Myocyte (in vitro differentiated cells): ENCODE results near the gene ATP9A. TPM values are rescaled to one million over a fixed set of nuclear protein-coding genes. Genes with fewer than 3 reads are reported as not detected.
A peak's percentile ranks its signal among the peaks of the same experiment; 100 is the strongest.
"Not testable (repeated sequence)": the region's sequence is repeated elsewhere in the genome, so short reads cannot be mapped to it uniquely, and the experiment has no call there.

Experiments used
- DNase-seq: peaks from one replicate; pipeline ENCODE4 v3.0.0-alpha.2; 2012; ENCODE audit warnings: low read depth
- total RNA-seq: library from RNA; depleted of rRNA; stranded (reverse); fragments of >200 nt; gene quantifications from 2 replicates; pipeline ENCODE4 v1.2.3, GENCODE V29; 2014

Gene ATP9A
- total RNA-seq, 1 donor from 2014 or later: 13.3 TPM

DNA sequence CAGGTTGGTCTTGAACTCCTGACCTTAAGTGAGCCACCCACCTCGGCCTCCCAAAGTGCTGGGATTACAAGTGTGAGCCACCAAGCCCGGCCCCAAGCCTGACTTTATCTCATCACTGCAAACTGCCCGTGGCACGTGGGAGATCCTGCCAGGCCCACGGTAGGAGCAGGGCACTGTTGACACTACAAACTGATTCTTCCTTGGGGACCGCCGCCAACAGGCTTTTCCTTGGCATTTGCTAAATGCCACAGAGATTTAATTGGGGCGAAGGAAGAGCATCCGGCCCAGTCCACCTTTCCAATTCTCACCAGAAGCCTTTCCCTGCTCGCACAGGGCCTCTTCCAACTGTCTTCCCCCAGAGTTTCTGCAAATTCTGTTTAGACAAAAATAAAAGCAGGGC, 11.0 kb downstream of the ATP9A start:
- DNase-seq: no peak

DNA sequence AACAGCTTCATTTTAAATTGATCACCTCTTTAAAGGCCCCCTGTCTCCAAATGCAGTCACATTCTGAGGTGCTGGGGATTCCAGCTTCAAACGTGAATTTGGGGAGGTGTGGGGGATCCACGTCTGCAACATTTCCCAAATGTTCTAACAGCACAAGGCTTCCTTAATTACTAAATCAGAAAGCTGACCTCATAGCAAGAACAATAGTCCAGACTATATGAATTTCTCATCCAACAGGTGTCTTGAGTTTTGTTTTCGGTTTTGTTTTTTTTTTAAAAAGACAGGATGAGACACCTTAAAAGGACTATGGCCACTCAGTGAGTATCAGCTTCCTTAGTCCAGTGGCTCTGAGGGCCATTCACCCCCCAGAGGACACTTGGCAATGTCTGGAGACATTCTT, 11.5 kb downstream of the ATP9A start:
- DNase-seq: no peak

DNA sequence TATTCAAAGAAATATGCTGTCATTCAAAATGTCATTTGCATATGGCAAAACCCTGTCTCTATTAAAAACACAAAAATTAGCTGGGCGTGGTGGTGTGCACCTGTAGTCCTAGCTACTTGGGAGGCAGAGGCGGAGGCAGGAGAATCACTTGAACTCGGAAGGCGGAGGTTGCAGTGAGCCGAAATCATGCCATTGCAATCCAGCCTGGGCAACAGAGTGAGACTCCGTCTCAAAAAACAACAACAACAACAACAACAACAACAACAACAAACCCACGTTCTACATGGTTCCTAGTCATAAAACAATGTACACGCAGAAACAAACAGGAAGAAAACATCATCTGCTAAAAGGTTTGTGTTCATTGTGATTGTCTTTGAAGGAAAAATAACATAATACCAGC, 15.0 kb downstream of the ATP9A start:
- DNase-seq: not testable (repeated sequence)

DNA sequence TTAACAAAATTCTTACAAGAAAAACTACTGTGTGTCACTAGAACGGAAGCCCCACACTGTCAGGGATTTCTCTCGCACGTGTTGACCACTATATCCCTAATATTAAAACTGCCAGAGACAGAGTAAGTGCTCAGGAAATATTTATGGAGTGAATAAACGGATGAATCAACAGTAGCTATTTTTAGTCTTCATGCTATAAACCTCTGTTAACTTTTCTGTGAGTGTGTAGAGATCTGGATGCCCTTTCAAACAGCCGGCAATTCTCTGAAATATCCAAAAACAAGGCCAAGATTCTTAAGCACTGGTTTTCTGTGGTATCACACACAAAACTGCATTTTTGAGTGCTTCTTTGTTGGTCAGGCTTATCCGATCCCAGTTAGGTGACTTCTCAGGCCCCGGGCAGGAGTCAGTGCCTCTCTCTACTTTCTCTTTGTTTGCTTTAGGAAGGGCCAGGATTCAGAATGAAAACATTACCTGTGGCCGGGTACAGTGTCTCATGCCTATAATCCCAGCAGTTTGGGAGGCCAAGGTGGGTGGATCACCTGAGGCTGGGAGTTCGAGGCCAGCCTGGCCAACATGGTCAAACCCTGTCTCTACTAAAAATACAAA, 15.7 kb downstream of the ATP9A start:
- DNase-seq: peak; percentile 68

DNA sequence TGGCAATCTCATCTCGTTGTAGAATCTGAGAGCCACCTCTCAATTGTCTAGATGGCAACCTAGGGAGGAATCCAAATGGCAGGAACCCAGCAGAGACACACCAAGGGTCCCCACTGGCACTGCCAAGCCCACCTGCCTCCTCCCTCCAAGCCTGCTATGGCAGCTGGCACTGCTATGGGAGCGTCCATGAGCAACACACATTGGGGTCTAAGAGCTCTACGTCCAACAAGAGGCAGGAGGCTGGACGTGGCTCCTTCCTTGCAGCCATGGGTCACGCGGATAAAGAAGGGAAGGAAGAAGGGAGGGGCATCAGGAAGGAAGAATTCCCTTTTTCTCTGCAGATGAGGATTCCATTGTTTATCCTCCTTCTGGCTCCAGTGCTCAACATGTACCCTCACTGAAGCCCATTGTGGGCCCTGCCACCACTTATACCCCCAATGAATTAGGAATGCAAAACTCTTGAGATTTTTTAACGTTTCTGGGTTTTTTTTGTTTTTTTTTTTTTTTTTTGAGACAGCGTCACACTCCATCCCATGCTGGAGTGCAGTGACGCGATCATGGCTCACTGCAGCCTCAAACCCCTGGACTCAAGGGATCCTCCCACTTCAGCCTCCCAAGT, 17.3 kb downstream of the ATP9A start:
- DNase-seq: no peak

DNA sequence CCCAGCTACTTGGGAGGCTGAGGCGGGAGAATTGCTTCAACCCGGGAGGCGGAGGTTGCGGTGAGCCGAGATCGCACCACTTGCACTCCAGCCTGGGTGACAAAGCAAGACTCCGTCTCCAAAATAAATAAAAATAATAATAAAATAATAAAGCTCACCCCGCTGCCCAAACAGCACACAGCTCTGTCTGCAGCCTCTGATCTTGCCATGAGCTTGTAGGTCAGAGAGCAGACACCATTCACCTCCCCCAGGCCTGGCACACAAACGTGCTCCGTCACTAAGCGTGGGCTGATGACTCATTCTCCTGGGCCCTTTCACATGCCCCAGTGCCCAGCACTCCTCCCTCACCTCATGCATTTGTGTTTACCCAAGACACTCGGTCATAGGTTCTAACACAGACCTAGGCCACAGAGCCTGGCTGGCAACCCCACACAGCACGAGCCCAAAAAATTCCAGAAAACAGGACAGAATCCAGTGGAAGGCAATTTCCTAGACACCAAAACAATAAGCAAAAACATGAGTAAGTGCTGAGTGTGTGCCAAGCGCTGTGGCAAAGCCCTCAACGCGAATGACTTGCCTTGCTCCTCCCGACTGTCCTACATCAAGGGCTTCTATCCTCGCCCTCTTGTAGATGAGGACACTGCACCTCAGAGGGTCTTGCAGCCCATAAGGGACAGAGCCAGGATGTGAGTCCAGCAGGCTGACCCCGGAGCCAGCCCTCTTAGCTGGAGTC, 18.0 kb downstream of the ATP9A start:
- peak; percentile 79 for DNase-seq

DNA sequence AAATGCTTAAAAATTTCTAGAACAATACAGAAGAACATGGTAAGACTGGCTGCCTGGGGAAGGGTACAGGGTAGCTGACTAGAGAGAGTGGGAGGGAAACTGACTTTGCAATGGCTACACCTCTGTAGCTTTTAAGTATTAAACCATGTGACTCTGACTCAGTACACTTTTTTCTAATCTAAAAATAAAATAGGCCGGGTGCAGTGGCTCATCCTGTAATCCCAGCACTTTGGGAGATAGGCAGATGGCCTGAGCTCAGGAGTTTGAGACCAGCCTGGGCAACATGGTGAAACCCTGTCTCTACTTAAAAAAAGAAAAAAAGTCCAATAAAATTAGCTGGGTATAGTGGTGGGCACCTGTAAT, 18.5 kb downstream of the ATP9A start:
- DNase-seq: peak; percentile 50

DNA sequence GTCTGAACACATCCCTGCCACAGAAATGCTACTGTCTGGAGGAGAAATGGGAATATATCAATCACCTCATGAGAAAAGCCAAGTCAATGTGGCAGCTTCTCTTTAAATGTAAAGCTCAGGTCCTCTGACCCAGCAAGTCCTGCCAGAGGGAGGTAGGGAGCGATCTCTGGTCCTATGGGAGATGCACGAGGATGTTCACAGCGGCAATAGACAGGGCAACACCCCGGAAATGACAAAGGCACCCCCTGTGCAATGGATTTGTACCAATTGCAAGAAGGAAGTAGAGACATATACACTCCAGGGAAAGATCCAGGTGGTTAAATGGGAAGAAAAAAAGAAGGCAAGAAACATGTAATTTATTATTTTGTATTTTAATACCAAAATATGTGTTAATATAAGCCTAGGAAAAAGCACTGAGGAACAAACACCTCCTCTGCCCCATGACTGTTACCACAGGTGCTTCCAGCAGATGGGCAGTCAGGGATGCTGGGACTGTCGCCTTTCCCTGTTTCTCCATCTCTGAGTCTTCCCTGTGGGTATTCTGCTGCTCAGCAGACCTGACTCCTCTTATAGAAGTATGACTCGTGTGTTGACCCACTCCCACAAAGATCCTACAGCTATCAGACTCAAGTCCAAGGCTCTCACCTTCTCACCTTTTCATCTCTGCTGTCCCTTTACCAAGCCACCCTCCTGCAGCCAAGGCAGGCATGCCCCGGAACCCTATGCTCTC, 20.8 kb downstream of the ATP9A start:
- no peak for DNase-seq

DNA sequence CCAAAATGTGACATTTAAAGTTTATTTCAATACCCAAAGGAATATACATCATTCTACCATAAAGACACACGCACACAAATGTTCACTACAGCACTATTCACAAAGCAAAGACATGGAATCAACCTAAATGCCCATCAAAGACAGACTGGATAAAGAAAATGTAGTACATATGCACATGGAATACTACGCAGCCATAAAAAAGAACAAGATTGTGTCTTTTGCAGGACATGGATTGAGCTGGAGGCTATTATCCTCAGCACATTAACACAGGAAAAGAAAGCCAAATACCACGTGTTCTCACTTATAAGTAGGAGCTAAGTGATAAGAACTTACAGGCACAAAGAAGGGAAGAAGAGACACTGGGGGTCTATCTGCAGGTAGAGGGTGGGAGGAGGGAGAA, 22.4 kb downstream of the ATP9A start:
- no peak for DNase-seq

DNA sequence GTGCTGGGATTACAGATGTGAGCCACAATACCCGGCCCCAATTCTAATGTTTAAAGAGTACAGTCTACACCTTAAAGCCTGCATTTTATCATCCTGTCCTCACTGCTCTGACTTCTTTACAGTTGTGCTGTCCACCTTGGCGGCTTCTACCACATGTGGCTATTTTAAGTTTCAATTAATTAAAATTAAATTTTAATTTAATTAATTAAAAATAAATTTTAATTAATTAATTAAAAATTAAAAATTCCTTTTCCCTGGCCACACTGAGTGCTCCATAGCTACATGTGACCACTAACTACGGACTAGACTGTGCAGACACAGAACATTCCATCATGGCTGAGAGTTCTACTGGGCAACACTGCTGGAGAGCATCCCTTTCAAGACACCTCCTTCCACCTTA, 27.4 kb downstream of the ATP9A start:
- DNase-seq: no peak

DNA sequence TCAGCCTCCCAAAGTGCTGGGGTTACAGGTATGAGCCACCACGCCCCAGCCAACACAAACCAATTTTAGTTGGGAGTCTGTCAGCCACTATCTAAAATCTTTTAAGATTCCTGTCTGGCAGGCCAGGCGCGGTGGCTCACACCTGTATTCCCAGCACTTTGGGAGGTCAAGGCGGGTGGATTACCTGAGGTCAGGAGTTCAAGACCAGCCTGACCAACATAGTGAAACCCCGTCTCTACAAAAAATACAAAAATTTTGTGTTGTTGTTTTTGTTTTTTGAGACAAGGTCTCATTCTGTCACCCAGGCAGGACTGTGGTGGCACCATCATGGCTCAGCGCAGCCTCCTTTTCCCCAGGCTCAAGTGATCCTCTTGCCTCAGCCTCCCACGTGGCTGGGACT, 27.9 kb downstream of the ATP9A start:
- not testable (repeated sequence) for DNase-seq

DNA sequence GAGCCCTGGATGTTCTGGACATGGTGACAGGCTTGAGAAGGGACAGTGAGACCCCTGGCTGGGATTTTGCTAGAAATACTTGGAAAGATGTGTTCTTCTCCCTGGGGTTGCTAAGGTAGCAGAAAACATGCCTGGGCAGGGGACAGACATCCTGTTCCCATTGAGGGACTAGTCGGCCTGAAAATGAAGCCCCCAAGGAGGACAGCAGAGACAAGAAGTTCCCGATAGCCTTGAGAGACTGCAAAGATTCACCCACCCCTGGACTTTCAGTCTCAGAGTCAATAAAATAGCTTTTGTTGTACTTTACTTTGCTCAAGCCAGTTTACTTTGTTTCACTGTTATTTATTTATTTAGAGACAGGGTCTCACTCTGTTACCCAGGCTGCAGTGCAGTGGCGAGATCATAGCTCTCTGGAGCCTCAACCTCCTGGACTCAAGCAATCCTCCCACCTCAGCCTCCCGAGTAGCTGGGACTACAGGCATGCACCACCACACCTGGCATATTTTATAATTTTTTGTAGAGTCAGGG, 28.4 kb downstream of the ATP9A start:
- DNase-seq: no peak

DNA sequence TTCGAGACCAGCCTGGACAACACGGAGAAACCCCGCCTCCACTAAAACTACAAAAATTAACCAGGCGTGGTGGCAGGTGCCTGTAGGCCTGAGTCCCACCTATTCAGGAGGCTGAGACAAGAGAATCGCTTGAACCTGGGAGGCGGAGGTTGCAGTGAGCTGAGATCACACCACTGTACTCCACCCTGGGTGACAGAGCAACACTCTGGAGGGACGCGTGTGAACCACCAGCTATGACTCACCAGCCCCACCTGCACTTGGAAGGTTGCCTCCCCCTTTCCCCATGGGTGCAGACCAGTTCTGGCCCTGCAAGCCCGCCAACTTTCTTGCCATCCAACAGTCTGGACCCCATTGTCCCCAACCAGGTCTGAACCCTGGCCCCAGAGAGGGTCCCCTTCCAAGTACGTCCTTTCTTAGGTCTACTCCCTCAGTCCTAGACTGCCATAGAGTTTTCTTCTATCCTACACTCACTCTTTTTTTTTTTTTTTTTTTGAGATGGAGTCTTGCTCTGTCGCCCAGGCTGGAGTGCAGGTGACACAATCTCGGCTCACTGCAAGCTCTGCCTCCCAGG, 29.2 kb downstream of the ATP9A start:
- no peak for DNase-seq

DNA sequence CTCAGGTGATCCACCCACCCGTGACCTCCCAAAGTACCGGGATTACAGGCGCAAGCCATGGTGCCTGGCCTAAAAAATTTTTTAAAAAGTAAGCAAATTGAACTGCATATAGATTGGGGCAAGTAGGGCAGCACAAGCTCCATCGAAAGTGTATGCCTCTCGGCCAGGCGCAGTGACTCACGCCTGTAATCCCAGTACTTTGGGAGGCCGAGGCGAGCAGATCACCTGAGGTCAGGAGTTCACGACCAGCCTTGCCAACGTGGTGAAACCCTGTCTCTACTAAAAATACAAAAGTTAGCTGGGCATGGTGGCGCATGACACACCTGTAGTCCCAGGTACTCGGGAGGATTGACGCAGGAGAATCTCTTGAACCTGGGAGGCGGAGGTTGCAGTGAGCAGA, 29.9 kb downstream of the ATP9A start:
- DNase-seq: not testable (repeated sequence)

DNA sequence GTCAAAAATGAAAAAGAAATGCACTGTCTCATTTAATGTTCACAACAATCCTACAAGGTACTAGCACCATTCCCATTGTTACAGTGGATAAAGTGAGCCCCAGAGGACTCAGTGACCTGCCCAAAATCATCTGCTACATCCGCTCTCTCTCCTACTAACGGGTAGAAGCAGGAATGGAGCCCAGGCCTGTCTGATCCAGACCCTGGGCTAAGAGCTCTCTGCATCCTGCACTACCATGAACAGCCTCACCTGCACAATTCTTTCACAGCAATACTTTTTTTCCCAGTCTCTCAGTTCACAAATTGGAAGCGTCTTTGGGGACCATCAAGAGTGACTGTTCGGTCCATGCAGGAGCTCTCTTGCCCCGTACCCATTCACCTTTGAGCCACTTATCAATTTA, 31.2 kb downstream of the ATP9A start:
- DNase-seq: no peak

DNA sequence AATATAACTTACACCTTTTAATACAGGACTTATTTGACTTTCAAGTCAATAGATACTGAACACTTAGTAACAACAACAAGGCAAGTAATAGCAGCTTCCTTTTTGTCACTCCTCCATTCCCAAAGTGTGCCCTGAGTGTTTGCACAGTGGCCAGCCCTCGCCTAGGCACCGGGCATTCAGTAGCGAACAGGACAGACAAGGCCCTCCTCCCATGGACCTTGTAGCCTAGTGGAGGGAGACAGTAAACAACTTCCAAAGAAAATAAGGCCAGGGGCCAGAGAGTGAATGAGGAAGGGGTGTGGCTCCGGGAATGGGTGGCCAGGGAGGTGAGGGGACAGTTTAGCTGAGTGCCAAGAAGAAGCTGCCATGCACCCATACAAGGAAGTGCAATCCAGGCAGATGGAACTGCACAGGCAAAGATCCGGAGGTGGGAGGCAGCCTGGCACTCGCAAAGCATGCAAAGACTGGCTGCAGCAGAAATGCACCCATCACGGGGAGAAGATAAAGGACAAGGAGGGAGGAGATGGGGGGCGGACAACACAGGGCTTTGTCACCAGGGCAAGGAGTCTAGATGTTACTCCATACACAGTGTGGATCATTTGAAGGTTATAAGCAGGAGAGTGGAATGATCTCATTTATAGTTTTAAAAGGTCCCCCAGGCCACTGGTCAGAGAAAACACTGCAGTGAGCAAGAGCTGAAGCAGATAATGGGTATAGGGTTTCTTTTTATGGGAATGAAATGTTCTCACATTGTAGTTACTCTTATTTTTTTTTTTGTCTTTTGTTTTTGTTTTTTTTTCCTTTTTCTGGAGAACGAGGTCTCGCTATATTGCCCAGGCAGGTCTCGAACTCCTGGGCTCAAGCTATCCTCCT, 32.2 kb downstream of the ATP9A start:
- DNase-seq: no peak

DNA sequence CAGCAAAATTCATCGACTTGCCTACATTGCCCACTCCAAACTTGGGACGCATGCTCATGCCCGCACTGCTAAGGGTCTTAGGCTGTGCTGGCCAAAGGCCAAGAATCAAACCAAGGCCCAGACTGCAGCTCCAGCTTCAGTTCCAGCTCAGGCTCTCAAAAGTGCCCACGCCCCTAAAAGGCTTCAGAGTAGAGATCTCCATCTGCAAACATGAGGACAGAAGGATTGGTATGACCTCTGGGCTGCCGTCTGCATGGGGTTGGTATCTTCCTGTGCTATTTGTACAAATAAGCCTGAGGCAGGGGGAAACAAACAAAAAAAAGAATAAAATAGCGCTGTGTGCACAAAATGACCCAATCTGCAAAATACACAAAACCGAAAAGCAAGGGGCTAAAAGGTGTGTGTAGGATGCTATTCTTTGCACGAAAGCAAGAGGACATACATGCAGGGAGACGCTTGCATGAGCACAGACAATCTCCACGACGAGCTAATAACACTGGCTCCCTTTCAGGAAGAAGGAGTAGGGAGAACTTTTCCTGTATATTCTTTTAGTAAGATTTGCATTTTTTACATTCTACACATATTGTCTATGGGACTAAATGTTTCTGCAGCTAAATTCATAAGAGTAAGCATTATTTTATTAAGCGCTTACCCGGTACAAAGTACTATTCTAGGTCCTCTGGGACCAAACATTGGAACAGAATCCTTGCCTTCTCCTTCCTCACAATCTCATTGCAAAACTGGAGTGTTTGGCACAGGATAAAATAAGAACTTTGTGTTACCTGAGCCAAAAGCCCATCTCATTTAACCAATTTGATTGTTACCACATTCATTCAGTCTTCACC, 33.1 kb downstream of the ATP9A start:
- DNase-seq: no peak

DNA sequence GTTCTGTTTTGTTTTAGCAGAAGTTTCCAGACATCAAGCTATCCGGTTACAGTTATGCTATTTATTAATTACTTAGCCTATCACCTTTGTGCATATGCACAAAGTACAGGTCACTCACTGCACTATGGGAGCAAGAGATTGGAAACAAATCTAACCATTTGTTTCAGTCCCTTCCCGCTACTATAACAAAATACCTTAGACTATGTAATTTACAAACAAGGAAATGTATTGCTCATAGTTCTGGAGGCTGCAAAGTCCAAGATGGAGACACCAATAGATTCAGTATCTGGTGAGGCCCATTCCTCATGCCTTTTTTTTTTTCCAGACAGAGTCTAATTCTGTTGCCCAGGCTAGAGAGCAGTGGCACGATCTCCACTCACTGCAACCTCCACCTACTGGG, 35.1 kb downstream of the ATP9A start:
- DNase-seq: no peak

DNA sequence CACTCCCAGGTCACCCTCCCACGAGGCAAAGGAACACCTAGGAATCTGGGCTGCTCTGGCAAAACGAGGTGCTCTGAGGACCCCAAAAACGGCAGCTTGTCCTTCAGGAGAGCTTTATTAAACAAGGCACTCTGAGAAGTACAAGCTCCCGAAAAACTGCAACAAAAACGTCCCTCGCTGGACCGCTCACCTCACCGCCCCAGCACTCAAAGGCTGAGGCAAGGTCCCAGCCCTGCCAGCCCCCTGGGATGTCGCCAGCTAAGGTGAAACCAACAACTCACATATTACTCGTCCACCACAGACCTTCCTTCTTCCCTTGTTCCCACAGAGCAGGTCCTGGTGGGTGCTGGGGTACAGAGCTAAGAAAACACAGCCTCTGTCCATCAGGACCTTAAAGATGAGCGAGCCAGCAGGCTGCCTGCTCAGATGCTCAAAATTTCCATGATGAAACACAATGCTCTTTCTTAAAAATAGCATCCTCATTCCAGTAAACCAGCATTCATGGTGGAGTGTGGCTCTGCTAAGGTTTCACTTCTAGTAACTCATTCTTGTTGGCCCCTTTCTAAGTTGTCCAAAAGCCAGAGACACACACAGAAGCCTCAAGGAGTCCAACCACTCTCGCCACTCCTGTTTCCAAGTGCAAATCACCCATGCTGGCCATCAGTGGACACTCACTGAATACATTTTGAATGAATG, 35.9 kb downstream of the ATP9A start:
- DNase-seq: peak; percentile 84
